ENCODE measurements around the gene UNG.

DNA sequence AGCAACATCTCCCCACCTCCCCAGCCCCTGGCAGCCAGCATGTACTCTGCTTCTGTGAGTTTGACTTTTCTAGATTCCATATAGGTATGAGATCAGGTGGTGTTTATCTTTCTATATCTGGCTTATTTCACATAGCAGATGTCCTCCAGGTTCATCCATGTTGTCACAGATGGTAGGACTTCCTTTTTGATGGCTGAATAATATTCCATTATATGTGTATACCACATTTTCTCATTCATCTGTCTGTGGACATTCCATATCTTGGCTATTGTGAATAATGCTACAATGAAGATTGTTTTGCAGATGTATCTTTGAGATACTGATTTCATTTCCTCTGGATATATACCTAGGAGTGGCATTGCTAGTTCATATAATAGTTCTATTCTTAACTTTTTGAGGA lies 22.5 kb upstream of the UNG start:
- TF ChIP-seq, protein P1, sequence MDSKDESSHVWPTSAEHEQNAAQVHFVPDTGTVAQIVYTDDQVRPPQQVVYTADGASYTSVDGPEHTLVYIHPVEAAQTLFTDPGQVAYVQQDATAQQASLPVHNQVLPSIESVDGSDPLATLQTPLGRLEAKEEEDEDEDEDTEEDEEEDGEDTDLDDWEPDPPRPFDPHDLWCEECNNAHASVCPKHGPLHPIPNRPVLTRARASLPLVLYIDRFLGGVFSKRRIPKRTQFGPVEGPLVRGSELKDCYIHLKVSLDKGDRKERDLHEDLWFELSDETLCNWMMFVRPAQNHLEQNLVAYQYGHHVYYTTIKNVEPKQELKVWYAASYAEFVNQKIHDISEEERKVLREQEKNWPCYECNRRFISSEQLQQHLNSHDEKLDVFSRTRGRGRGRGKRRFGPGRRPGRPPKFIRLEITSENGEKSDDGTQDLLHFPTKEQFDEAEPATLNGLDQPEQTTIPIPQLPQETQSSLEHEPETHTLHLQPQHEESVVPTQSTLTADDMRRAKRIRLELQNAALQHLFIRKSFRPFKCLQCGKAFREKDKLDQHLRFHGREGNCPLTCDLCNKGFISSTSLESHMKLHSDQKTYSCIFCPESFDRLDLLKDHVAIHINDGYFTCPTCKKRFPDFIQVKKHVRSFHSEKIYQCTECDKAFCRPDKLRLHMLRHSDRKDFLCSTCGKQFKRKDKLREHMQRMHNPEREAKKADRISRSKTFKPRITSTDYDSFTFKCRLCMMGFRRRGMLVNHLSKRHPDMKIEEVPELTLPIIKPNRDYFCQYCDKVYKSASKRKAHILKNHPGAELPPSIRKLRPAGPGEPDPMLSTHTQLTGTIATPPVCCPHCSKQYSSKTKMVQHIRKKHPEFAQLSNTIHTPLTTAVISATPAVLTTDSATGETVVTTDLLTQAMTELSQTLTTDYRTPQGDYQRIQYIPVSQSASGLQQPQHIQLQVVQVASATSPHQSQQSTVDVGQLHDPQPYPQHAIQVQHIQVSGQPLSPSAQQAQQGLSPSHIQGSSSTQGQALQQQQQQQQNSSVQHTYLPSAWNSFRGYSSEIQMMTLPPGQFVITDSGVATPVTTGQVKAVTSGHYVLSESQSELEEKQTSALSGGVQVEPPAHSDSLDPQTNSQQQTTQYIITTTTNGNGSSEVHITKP (IDR thresholded peaks at IDR 0.05; ENCODE audit: partially characterized antibody) = no peak
- TF ChIP-seq ZFP36 (IDR thresholded peaks at IDR 0.05; ENCODE audit: low read depth, low read length, partially characterized antibody) = no peak
- TF ChIP-seq FOSL1 (tag; conservative IDR thresholded peaks at IDR 0.05) = no peak
- no peak for TF ChIP-seq MXI1 (IDR thresholded peaks at IDR 0.05; ENCODE audit: low read depth, low read length)
- TF ChIP-seq, protein P2, sequence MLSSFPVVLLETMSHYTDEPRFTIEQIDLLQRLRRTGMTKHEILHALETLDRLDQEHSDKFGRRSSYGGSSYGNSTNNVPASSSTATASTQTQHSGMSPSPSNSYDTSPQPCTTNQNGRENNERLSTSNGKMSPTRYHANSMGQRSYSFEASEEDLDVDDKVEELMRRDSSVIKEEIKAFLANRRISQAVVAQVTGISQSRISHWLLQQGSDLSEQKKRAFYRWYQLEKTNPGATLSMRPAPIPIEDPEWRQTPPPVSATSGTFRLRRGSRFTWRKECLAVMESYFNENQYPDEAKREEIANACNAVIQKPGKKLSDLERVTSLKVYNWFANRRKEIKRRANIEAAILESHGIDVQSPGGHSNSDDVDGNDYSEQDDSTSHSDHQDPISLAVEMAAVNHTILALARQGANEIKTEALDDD (IDR thresholded peaks at IDR 0.05) = no peak

Measured in K562 (cell line).